ENCODE measurements around the gene PNPLA6.

DNA sequence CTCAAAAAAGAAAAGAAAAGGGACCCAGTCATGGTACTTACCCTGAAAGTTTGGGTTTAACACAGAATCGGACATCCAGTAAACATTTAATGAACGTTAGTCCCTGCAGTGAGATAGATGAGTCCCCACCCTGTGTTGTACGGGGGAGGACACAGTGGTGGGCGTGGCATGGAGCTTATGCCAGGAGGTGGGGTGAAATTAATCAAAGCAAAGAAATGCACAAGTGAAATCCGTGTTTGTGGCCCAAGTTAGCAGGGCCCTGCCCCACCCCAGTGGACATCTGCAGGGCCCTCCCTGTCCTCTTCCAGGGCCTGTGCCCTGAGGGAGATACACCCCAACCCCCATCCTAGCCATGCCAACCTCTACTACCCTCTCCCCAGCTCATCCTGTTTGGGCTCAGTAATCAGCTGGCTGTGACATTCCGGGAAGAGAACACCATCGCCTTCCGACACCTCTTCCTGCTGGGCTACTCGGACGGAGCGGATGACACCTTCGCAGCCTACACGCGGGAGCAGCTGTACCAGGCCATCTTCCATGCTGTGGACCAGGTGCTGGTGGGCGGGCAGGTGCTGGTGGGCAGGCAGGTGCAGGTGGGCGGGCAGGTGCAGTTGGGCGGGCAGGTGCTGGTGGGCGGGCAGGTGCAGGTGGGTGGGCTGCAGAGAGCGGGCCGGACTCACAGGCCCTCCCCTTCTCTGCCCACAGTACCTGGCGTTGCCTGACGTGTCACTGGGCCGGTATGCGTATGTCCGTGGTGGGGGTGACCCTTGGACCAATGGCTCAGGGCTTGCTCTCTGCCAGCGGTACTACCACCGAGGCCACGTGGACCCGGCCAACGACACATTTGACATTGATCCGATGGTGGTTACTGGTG, 9.2 kb upstream of the PNPLA6 start:
- TF ChIP-seq POLR2A (IDR thresholded peaks at IDR 0.05; ENCODE audit: low read length) (no peak), GATA1 (IDR thresholded peaks at IDR 0.05; ENCODE audit: low read depth, low read length) (no peak)
